ENCODE measurements around the gene HECW1. TPM values are rescaled to one million over a fixed set of nuclear protein-coding genes. Genes with fewer than 3 reads are reported as not detected.

HECW1 gene
- polyA plus RNA-seq, 1 donor (not counting 4 experiments of a cell fraction or from before 2014, with no cell fraction given): not detected

DNA sequence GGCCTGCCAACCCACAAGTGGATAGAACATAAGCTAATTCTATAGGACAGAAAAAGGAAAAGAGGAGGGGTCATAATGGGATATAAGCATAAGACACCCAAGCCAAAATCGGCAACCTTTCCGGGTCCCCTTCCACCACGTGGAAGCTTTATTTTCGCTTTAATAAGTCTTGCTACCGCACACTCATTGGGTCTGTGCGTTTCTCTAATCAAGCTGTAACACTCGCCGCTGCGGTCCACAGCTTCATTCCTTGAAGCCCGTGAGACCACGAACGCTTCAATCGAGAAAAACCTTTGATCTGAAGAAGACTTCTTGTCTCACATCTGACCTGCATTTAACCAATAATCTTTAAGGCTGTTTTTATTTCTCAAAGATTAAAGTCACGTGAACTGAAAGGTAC is 35.8 kb upstream of the HECW1 start:
- Histone ChIP-seq H3K79me2 (ENCODE audit: control insufficient read depth, insufficient read depth, low read length) (no peaks in the 10 kb centered on the region), H3K9me1 (ENCODE audit: control insufficient read depth, extremely low read depth, insufficient read depth, low read length) (no peaks in the 10 kb centered on the region), H3K4me3 (ENCODE audit: control insufficient read depth in 2 of 3, extremely low read depth in 1 of 3, insufficient read depth in 2 of 3, low read depth in 1 of 3, low read length in 3 of 3) (no peak overlapping the region), H3K27me3 (ENCODE audit: control insufficient read depth, extremely low read depth, insufficient read depth, low read length) (peaks cover 4% of the 10 kb centered on the region), H2AFZ (ENCODE audit: control insufficient read depth, low read length) (no peak overlapping the region), H3K4me1 (ENCODE audit: control insufficient read depth, extremely low read depth, insufficient read depth, low read length) (peaks cover 5% of the 10 kb centered on the region), H3K9me3 (ENCODE audit: control insufficient read depth, low read depth, low read length) (no peaks in the 10 kb centered on the region), H3K36me3 (ENCODE audit: control insufficient read depth in 2 of 2, extremely low read depth in 1 of 2, insufficient read depth in 2 of 2, low read length in 2 of 2) (no peaks in the 10 kb centered on the region), H3K9ac (ENCODE audit: control insufficient read depth, extremely low read depth, insufficient read depth, low read length) (no peak overlapping the region), H3K27ac (ENCODE audit: control insufficient read depth, insufficient read depth, low read length) (no peak overlapping the region), H4K20me1 (ENCODE audit: control insufficient read depth, extremely low read depth, insufficient read depth, low read length) (no peaks in the 10 kb centered on the region), H3K4me2 (ENCODE audit: control insufficient read depth, extremely low read depth, insufficient read depth, low read depth, low read length) (no peak overlapping the region)
- dilution Hi-C loops (cut with MboI; ENCODE audit: extremely low pct_ligation_motif_present, low sequenced_read_pairs): no loop called here
- TF ChIP-seq, protein P1, sequence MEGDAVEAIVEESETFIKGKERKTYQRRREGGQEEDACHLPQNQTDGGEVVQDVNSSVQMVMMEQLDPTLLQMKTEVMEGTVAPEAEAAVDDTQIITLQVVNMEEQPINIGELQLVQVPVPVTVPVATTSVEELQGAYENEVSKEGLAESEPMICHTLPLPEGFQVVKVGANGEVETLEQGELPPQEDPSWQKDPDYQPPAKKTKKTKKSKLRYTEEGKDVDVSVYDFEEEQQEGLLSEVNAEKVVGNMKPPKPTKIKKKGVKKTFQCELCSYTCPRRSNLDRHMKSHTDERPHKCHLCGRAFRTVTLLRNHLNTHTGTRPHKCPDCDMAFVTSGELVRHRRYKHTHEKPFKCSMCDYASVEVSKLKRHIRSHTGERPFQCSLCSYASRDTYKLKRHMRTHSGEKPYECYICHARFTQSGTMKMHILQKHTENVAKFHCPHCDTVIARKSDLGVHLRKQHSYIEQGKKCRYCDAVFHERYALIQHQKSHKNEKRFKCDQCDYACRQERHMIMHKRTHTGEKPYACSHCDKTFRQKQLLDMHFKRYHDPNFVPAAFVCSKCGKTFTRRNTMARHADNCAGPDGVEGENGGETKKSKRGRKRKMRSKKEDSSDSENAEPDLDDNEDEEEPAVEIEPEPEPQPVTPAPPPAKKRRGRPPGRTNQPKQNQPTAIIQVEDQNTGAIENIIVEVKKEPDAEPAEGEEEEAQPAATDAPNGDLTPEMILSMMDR (optimal IDR thresholded peaks at IDR 0.05 in 1 of 3, IDR thresholded peaks at IDR 0.05 in 1 of 3, conservative IDR thresholded peaks at IDR 0.05 in 1 of 3; ENCODE audit: extremely low read depth in 1 of 3, insufficient read depth in 2 of 3, low read length in 3 of 3): no peak
- no peak for TF ChIP-seq EZH2 (IDR thresholded peaks at IDR 0.05; ENCODE audit: low read length)
- FAIRE-seq (no peak), DNase-seq (ENCODE audit: low read depth, low spot score) (no peak)

DNA sequence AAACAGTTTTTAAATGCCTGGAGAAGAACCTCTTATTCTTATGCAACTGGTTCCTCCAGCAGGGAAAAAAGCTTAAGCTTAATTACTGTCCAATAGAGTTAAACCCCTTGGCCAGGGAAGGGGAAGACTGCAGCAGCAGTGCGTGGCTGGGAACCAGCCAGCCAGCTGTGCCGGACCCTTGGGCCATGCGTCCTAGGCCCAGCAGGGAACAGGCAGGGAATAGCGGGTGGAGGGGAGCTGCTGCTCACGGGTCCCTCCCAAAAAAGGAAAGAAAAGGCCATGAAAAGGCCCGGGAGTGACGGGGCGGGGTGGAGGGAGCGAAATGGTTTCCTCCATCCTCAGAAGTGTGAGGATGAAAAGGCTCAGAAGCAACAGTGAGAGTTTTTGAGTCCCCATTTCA is 35.2 kb upstream of the HECW1 start:
- TF ChIP-seq, protein P1 (optimal IDR thresholded peaks at IDR 0.05 in 1 of 3, IDR thresholded peaks at IDR 0.05 in 1 of 3, conservative IDR thresholded peaks at IDR 0.05 in 1 of 3; ENCODE audit: extremely low read depth in 1 of 3, insufficient read depth in 2 of 3, low read length in 3 of 3): no peak
- no peak for TF ChIP-seq EZH2 (IDR thresholded peaks at IDR 0.05; ENCODE audit: low read length)
- no peak overlapping the region for H3K4me2 ChIP-seq (ENCODE audit: control insufficient read depth, extremely low read depth, insufficient read depth, low read depth, low read length)
- no peaks in the 10 kb centered on the region for H3K9me1 ChIP-seq (ENCODE audit: control insufficient read depth, extremely low read depth, insufficient read depth, low read length)
- H3K27ac ChIP-seq (ENCODE audit: control insufficient read depth, insufficient read depth, low read length): no peak overlapping the region
- dilution Hi-C loops (cut with MboI; ENCODE audit: extremely low pct_ligation_motif_present, low sequenced_read_pairs): no loop called here
- no peaks in the 10 kb centered on the region for H4K20me1 ChIP-seq (ENCODE audit: control insufficient read depth, extremely low read depth, insufficient read depth, low read length)
- peaks cover 5% of the 10 kb centered on the region for H3K27me3 ChIP-seq (ENCODE audit: control insufficient read depth, extremely low read depth, insufficient read depth, low read length)
- H3K4me1 ChIP-seq (ENCODE audit: control insufficient read depth, extremely low read depth, insufficient read depth, low read length): peaks cover 5% of the 10 kb centered on the region
- H3K9ac ChIP-seq (ENCODE audit: control insufficient read depth, extremely low read depth, insufficient read depth, low read length): no peak overlapping the region
- no peak overlapping the region for H2AFZ ChIP-seq (ENCODE audit: control insufficient read depth, low read length)
- no peak for FAIRE-seq
- no peaks in the 10 kb centered on the region for H3K36me3 ChIP-seq (ENCODE audit: control insufficient read depth in 2 of 2, extremely low read depth in 1 of 2, insufficient read depth in 2 of 2, low read length in 2 of 2)
- DNase-seq (ENCODE audit: low read depth, low spot score): no peak
- H3K79me2 ChIP-seq (ENCODE audit: control insufficient read depth, insufficient read depth, low read length): no peaks in the 10 kb centered on the region
- no peak overlapping the region for H3K4me3 ChIP-seq (ENCODE audit: control insufficient read depth in 2 of 3, extremely low read depth in 1 of 3, insufficient read depth in 2 of 3, low read depth in 1 of 3, low read length in 3 of 3)
- H3K9me3 ChIP-seq (ENCODE audit: control insufficient read depth, low read depth, low read length): no peaks in the 10 kb centered on the region

Measured in keratinocyte (primary cell).